Keratinocyte (primary cell): ENCODE results near the gene GGCX. TPM values are rescaled to one million over a fixed set of nuclear protein-coding genes. Genes with fewer than 3 reads are reported as not detected.
A peak's percentile ranks its signal among the peaks of the same experiment; 100 is the strongest.

Experiments
- DNase-seq: peaks from one replicate; pipeline ENCODE4 v3.0.0-alpha.2; 2011; ENCODE audit warnings: low read depth, missing footprints, low spot score
- FAIRE-seq: peaks from 2 replicates; lab custom pipeline; 2011; peaks lifted over from hg19 to GRCh38; lab: Jason Lieb, UNC
- H2AFZ ChIP-seq: 2 replicates; pipeline ENCODE4 v1.6.0; 2012; ENCODE audit warnings: low read length, control low read depth, inconsistent platforms; ENCODE audit not compliant: control insufficient read depth
- H3K27ac ChIP-seq: 2 replicates; pipeline ENCODE4 v1.5.1; 2011; ENCODE audit warnings: low read length; ENCODE audit not compliant: control insufficient read depth, insufficient read depth
- H3K27me3 ChIP-seq: 3 replicates; pipeline ENCODE4 v1.6.0; 2011; ENCODE audit warnings: low read length; ENCODE audit not compliant: control insufficient read depth, insufficient read depth; ENCODE audit errors: extremely low read depth
- H3K36me3 ChIP-seq, 2 experiments: 2 replicates in 1 of 2; 3 replicates in 1 of 2; pipeline ENCODE4 v1.5.1; 2011; ENCODE audit warnings: low read length in 2 of 2, mild to moderate bottlenecking in 1 of 2; ENCODE audit not compliant: control insufficient read depth in 2 of 2, insufficient read depth in 2 of 2; ENCODE audit errors: extremely low read depth in 1 of 2
- H3K4me1 ChIP-seq: 3 replicates; pipeline ENCODE4 v1.5.1; 2011; ENCODE audit warnings: low read length; ENCODE audit not compliant: control insufficient read depth, insufficient read depth; ENCODE audit errors: extremely low read depth
- H3K4me2 ChIP-seq: 3 replicates; pipeline ENCODE4 v1.6.0; 2011; ENCODE audit warnings: low read depth, low read length; ENCODE audit not compliant: control insufficient read depth, insufficient read depth; ENCODE audit errors: extremely low read depth
- H3K4me3 ChIP-seq, 3 experiments: fragments of 200-600 bp in 1 of 3; sonication (generic) in 1 of 3; 2 replicates in 2 of 3; 3 replicates in 1 of 3; pipeline ENCODE4 v1.5.1; 2011 to 2016; ENCODE audit warnings: low read length in 3 of 3, mild to moderate bottlenecking in 3 of 3, control low read depth in 2 of 3, inconsistent platforms in 1 of 3, low read depth in 1 of 3, mixed read lengths in 1 of 3, mixed run types in 1 of 3, moderate library complexity in 1 of 3; ENCODE audit not compliant: control insufficient read depth in 2 of 3, insufficient read depth in 2 of 3; ENCODE audit errors: extremely low read depth in 1 of 3
- H3K79me2 ChIP-seq: 2 replicates; pipeline ENCODE4 v1.6.0; 2012; ENCODE audit warnings: low read length; ENCODE audit not compliant: control insufficient read depth, insufficient read depth
- H3K9ac ChIP-seq: 3 replicates; pipeline ENCODE4 v1.6.0; 2011; ENCODE audit warnings: low read length; ENCODE audit not compliant: control insufficient read depth, insufficient read depth; ENCODE audit errors: extremely low read depth
- H3K9me1 ChIP-seq: 3 replicates; pipeline ENCODE4 v1.6.0; 2011; ENCODE audit warnings: low read length; ENCODE audit not compliant: control insufficient read depth, insufficient read depth; ENCODE audit errors: extremely low read depth
- H3K9me3 ChIP-seq: 2 replicates; pipeline ENCODE4 v1.5.1; 2012; ENCODE audit warnings: low read depth, low read length; ENCODE audit not compliant: control insufficient read depth
- H4K20me1 ChIP-seq: 3 replicates; pipeline ENCODE4 v1.6.0; 2011; ENCODE audit warnings: low read length; ENCODE audit not compliant: control insufficient read depth, insufficient read depth; ENCODE audit errors: extremely low read depth
- EZH2 ChIP-seq: IDR thresholded peaks from one replicate; pipeline ENCODE4 v1.6.1; 2012; ENCODE audit warnings: inconsistent platforms, mild to moderate bottlenecking, low read length, moderate library complexity
- dilution Hi-C: fragments of 300-500 bp; cut with MboI; formaldehyde crosslinking; loops from one replicate; pipeline ENCODE4 v1.7.0; 2020; ENCODE audit warnings: low sequenced_read_pairs; ENCODE audit not compliant: extremely low pct_ligation_motif_present
- polyA plus RNA-seq, 5 experiments: library from polyadenylated mRNA; depleted of rRNA in 3 of 5; stranded (reverse) in 3 of 5; stranded (forward) in 1 of 5; unstranded in 1 of 5; fragments of >200 nt; gene quantifications; 1 replicate in 1 of 5; 2 replicates in 3 of 5; 3 replicates in 1 of 5; pipeline versions ENCODE4 v1.2.1 to v1.2.3, GENCODE V29; 2011 to 2012; ENCODE audit warnings: missing spikeins in 2 of 5, low read depth in 1 of 5, low replicate concordance in 1 of 5
- TF ChIP-seq, protein P1 (sequence below), 3 experiments: IDR thresholded peaks in 1 of 3; conservative IDR thresholded peaks in 1 of 3; optimal IDR thresholded peaks in 1 of 3; 2 replicates in 2 of 3; 3 replicates in 1 of 3; pipeline versions ENCODE3 to v1.5.1; 2011; ENCODE audit warnings: low read length in 3 of 3, mild to moderate bottlenecking in 3 of 3, moderate library complexity in 2 of 3, control low read depth in 1 of 3, inconsistent platforms in 1 of 3; ENCODE audit not compliant: insufficient read depth in 2 of 3; ENCODE audit errors: extremely low read depth in 1 of 3

The GGCX gene
- polyA plus RNA-seq, 1 donor (not counting 4 experiments of a cell fraction or from before 2014, with no cell fraction given) = 34.3 TPM

GRCh38 chr2:85504778-85505261, 56.5 kb downstream of the GGCX start:
- Histone ChIP-seq H2AFZ (no peak overlapping the region), H3K79me2 (no peaks in the 10 kb centered on the region), H3K9me1 (no peaks in the 10 kb centered on the region), H3K4me2 (peak overlapping the region; percentile 31), H3K4me1 (peaks cover 42% of the 10 kb centered on the region), H3K27ac (peak overlapping the region; percentile 91), H3K27me3 (no peaks in the 10 kb centered on the region), H3K36me3 (no peaks in the 10 kb centered on the region), H3K9ac (peak overlapping the region; percentile 68), H3K9me3 (no peaks in the 10 kb centered on the region), H3K4me3 (no peak overlapping the region), H4K20me1 (no peaks in the 10 kb centered on the region)
- FAIRE-seq (peak; percentile 99), DNase-seq (peak; percentile 100)
- TF ChIP-seq EZH2 = no peak
- TF ChIP-seq, protein P1, sequence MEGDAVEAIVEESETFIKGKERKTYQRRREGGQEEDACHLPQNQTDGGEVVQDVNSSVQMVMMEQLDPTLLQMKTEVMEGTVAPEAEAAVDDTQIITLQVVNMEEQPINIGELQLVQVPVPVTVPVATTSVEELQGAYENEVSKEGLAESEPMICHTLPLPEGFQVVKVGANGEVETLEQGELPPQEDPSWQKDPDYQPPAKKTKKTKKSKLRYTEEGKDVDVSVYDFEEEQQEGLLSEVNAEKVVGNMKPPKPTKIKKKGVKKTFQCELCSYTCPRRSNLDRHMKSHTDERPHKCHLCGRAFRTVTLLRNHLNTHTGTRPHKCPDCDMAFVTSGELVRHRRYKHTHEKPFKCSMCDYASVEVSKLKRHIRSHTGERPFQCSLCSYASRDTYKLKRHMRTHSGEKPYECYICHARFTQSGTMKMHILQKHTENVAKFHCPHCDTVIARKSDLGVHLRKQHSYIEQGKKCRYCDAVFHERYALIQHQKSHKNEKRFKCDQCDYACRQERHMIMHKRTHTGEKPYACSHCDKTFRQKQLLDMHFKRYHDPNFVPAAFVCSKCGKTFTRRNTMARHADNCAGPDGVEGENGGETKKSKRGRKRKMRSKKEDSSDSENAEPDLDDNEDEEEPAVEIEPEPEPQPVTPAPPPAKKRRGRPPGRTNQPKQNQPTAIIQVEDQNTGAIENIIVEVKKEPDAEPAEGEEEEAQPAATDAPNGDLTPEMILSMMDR (optimal IDR thresholded peaks at IDR 0.05 in 1 of 3, IDR thresholded peaks at IDR 0.05 in 1 of 3, conservative IDR thresholded peaks at IDR 0.05 in 1 of 3; ENCODE audit: extremely low read depth in 1 of 3, insufficient read depth in 2 of 3, low read length in 3 of 3) = no peak
- dilution Hi-C loops = no loop called here

DNA sequence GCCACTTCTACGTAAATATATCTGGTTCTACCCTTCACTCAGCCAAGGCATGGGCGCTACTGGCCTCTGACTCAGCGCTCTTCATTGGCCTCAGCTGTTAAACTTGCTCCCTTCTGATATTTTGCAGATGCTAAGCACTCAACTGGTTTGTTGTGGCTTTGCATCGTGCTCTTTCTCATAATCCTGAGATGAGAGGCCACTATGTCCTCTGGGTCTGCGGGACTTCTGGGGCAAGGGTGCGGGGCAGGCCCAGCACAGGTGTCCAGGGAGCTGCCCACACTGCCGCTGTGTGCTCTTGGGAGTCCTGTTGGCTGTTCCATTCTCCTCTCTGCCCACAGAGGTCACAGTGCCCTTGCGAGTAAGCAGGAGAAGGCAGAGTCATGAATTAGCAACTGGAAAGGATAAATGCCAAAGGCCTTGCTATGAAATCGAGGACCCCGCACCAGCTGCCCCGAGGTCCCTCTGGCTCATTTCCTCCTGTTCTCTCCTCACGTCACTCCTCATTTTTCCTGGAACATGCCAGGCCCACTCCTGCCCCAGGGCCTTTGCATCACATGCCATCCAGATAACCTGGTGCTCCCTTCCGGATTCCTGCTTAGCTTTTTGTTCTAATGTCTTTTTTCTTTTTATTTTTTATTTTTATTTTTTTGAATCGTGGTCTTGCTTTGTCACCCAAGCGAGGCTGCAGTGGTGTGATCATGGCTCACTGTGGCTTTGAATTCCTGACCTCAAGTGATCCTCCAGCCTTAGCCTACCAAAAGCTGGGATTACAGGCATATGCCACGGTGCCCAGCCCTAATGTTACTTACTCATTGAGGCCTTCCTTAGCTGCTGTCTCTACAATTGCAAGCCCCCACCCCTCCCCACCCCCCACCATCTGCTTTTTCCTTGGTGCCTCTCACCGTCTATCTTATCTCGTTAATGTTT, 57.2 kb downstream of the GGCX start:
- FAIRE-seq (peak; percentile 20), DNase-seq (peak; percentile 69)
- dilution Hi-C loops = no loop called here
- H3K9ac ChIP-seq = peak overlapping the region; percentile 68
- H3K36me3 ChIP-seq = no peaks in the 10 kb centered on the region
- no peaks in the 10 kb centered on the region for H3K79me2 ChIP-seq
- peak overlapping the region; percentile 60 for H3K4me2 ChIP-seq
- H2AFZ ChIP-seq = peak overlapping the region; percentile 64
- TF ChIP-seq EZH2 = no peak
- TF ChIP-seq, protein P1 (optimal IDR thresholded peaks at IDR 0.05 in 1 of 3, IDR thresholded peaks at IDR 0.05 in 1 of 3, conservative IDR thresholded peaks at IDR 0.05 in 1 of 3; ENCODE audit: extremely low read depth in 1 of 3, insufficient read depth in 2 of 3, low read length in 3 of 3) = no peak
- peak overlapping the region in 1 of 3 experiments; percentile 19 for H3K4me3 ChIP-seq
- no peaks in the 10 kb centered on the region for H3K9me1 ChIP-seq
- H3K27me3 ChIP-seq = no peaks in the 10 kb centered on the region
- H3K27ac ChIP-seq = peak overlapping the region; percentile 91
- no peaks in the 10 kb centered on the region for H4K20me1 ChIP-seq
- H3K4me1 ChIP-seq = peaks cover 43% of the 10 kb centered on the region
- H3K9me3 ChIP-seq = no peaks in the 10 kb centered on the region
